HG02943 (cell line): Measurements from ENCODE around the gene PITHD1.
A peak's percentile ranks its signal among the peaks of the same experiment; 100 is the strongest.
"Not testable (repeated sequence)": the region's sequence is repeated elsewhere in the genome, so short reads cannot be mapped to it uniquely, and the experiment has no call there.

ENCODE experiments used
- ATAC-seq: cut with Tn5 transposase; IDR thresholded peaks from one replicate; pipeline ENCODE4 v1.9.1; 2021; ENCODE audit warnings: mild to moderate bottlenecking, low read depth, moderate library complexity; ENCODE audit not compliant: unreplicated experiment

Gene PITHD1

GRCh38 chr1:23823767-23824166 is 45.5 kb downstream of the PITHD1 start:
- no peak for ATAC-seq

DNA sequence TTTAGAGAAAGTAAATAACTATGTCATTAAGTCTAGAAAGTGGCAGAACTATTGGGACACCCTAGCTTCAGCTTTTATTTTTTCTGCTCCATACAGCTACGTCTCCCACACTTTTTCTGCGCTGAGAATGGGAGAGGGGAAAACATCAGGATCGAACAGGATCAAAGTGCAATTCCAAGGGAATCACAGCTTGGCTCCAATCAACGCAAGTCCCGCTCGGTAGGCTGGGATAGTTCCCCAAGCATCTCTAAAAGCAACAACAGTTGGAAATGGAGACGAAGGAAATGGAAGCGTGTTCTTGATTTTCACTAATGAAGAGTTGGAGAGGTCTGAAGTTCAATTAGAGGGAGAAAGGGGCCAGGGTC is 46.5 kb downstream of the PITHD1 start:
- no peak for ATAC-seq

- ATAC-seq: peak; percentile 69
Measured at GRCh38 chr1:23825076-23825761, 47.0 kb downstream of the PITHD1 start, which contains the start of gene HMGCL. HMGCL (minus strand) TSS chr1:23825429; CDS start chr1:23825415, 14 bp downstream.

GRCh38 chr1:23825762-23826522 is 47.7 kb downstream of the PITHD1 start:
- peak; percentile 18 for ATAC-seq

GRCh38 chr1:23826590-23826989 is 48.4 kb downstream of the PITHD1 start:
- not testable (repeated sequence) for ATAC-seq

DNA sequence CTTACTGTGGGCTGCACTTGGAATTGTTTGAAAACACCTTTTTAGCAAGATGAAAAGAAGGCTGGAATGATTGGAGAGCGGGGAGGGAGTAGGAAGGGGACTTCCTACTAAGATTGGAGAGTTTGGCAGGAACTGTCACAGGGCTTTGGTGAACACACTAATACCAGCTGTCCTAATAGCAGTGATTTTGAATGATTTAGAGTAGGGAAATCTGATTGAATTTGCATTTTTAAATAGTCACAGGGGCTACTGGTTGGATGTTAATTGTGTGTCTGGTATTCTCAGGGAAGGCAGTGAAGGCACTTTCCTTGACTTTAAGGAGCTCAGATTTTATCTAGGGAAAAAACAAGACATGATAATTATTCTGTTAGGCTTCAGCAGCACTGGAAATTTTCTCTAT is 49.5 kb downstream of the PITHD1 start:
- no peak for ATAC-seq

DNA sequence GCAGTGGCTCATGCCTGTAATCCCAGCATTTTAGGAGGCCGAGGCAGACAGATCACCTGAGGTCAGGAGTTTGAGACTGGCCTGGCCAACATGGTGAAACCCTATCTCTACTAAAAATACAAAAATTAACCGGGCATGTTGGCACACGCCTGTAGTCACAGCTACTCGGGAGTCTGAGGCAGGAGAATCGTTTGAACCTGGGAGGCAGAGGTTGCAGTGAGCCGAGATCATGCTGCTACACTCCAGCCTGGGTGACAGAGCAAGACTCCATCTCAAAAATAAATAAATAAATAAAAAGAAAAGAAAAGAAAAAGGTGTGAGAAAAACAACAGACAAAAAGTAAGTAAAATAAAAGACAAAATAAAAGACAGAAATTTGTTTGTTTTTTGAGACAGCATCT is 55.9 kb downstream of the PITHD1 start:
- ATAC-seq: not testable (repeated sequence)

DNA sequence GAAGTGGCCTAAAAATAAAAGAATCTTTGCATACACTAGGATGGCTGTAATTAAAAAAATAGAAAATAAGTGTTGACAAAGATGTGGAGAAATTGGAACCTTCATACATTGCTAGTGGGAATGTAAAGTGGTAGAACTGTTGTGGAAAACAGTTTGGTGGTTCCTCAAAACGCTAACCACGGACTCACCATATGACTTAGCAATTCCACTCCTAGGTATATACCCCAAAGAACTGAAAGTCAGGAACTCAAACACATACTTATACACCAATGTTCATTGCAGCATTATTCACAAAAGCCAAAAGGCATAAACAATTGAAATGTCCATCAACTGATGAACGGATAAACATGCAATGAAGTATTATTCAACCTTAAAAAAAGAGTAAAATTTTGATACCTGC is 57.8 kb downstream of the PITHD1 start:
- no peak for ATAC-seq
